HG02943 (cell line): Measurements from ENCODE around the gene GPR75.

Source experiments
- ATAC-seq: cut with Tn5 transposase; IDR thresholded peaks from one replicate; pipeline ENCODE4 v1.9.1; 2021; ENCODE audit warnings: mild to moderate bottlenecking, low read depth, moderate library complexity; ENCODE audit not compliant: unreplicated experiment

Gene GPR75

GRCh38 chr2:53859206-53860181, at the start of gene GPR75:
TSS of gene GPR75 (minus strand) at chr2:53859967. CDS start at chr2:53854756, 5,211 bp downstream.
- ATAC-seq, result no peak

DNA sequence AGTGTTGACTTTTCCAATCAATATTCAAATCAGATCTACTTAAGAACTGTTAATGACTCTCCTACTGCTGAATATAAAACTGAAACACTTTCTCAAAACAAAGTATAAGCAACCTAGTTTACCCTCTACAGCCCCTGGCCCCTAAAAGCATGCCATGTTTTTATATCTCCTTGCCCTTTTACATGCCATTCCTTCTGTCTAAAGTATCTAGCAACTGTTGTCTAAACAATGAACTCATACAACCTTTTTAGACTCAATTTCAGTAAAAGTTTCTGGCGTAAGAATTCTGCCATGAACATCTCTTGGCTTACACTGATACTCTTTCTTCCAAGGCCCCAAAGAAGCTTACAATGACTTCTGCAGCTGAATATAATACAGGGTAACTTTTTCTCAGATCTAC, 47.8 kb upstream of the GPR75 start:
- no peak for ATAC-seq

GRCh38 chr2:53905396-53905795, 45.6 kb upstream of the GPR75 start:
- no peak for ATAC-seq

DNA sequence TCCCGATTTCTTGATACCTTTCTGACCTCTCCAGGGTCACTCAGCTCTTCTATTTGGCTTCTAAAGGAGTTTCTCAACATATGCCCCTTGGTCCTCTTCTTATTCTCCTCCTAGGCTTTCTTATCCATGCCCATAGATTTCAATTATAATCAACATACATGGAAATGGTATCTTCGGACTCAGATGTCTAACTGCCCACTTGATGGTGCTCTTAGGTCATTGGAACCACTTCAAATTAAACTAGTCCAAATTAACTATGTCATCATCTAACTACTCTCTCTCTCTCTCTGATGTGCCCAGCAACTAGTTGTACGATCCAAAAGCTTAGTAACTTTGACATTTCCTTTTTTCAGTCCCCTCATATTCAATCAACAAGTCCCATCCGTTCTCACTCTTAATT, 43.2 kb upstream of the GPR75 start:
- no peak for ATAC-seq

GRCh38 chr2:53901192-53901591, 41.4 kb upstream of the GPR75 start:
- no peak for ATAC-seq

DNA sequence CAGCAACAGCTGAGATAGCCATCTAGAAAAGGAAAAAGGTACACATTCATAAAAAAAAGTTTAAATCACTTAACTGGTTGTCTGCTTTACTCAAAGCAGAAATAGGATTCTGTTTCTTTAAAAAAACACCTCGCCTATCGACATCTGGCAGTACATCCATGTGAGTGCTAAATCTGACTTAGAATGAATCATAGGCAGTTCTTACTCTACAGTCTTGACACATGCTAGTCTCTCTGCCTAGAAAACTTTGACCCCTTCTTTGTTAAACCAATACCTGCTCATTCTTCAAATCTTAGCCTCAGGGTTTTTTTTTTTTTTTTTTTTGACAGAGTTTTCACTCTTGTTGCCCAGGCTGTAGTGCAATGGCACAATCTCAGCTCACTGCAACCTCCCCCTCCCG, 37.1 kb upstream of the GPR75 start:
- no peak for ATAC-seq

DNA sequence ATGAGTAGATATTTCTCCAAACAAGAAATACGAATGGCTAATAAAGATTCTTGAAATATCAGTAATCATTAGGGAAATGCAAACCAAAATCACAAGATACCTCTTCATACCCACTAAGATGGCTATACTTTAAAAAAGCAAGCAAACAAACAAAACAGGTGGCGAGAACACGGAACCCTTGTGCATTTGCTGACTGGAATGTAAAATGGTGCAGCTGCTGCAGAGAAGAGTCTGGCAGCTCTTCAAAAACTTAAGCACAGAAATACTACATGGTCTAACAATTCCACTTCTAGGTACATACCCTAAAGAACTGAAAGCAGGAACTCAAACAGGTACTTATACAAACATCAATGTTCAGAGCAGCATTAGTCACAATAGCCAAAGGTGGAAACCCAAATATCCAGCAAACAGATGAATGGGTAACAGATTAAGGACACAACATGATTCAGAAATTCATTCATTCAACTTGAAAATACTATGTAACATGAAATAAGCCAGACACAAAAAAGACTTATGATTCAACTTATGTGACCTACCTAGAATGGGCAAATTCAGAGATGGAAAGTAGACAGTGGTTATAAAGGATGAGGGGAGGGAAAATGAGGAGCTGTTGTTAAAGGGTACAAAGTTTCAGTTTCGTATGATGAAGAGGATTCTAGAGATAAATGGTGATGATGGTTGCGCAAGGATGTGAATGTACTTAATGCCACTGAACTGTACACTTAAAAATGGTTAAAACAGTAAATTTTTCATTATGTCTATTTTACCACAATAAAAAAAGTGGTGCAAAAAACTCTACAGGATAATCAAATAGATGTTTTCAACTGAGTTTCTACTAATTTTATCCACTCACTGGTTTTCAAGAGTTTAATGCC, 26.9 kb upstream of the GPR75 start:
- no peak for ATAC-seq

DNA sequence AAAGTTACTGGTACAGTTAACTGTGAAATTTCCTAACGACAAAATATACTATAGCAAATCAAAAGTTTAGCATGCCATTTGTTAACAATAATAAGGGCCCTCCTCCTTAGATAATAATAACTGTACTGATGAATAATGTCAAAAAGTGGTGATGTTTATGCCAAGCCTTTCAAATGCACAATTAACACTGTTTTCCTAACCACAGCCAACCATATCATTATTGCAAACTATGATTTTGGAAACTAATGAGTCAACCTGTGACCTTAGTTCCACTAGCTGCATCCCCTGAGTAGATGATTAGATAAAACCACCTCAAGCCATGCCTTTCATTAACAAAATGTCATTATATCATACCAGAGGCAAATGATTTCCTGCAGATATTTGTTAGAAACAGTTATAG, 25.1 kb upstream of the GPR75 start:
- ATAC-seq, result no peak

DNA sequence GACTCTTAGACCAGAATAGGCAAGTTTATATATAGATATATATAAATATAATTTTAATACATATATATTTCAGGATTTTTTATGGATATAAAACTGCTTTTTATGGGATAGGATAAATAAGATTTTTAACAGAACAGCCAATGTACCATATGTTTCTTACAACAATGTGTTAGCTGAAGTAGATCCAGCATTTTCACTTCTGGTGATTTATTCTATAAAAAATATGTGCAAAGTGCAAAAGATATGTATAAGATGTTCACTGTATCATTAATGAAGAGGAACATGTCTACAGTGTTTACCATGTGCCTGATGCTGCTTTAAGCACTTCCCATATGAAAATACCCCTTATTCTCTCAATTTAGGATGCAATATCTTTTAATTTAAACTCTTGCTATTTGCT, 22.2 kb upstream of the GPR75 start:
- no peak for ATAC-seq

GRCh38 chr2:53881360-53881759, 21.6 kb upstream of the GPR75 start:
- ATAC-seq, result no peak

GRCh38 chr2:53880756-53881155, 21.0 kb upstream of the GPR75 start:
- no peak for ATAC-seq

DNA sequence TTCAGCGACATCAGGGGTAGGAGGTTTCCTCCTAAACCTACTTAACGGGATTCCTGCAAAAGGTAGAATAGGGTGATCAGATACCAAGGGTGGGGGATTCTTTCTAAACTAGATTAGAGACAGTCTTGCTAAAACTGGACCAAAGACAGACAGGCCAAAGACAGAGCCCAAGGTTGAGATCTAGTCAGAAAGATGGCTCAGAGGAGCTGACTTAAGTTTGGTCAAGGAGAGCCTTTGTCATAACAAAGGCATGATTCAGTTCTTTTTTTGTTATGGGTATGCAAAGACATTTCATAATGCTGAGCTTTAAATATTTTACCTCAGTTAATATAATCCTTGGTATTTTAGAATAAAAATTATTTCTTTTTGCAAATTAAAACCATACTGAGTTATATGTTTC, 17.8 kb upstream of the GPR75 start:
- ATAC-seq, result no peak

- ATAC-seq, result no peak
Observed at GRCh38 chr2:53877112-53877511, 17.3 kb upstream of the GPR75 start.

DNA sequence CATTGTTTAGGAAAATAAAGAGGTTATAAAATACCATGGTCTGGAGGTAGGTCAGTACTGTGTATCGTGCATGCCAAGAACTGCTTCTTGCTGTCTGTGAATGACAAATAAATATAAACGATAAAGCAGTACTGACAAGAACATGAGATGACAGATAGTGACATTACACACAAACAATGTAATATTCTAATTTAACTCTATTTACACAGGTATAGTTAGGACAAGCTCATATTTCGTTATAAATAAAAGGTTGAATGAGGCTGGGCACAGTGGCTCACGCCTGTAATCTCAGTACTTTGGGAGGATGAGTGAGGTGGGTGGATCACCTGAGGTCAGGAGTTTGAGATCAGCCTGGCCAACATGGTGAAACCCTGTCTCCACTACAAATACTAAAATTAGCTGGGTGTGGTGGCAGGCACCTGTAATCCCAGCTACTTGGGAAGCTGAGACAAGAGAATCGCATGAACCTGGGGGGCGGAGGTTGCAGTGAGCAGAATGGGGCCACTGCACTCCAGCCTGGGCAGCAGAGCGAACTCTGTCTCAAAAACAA, 14.7 kb upstream of the GPR75 start:
- ATAC-seq, result no peak

GRCh38 chr2:53867773-53868172, 8.0 kb upstream of the GPR75 start:
- no peak for ATAC-seq

- ATAC-seq, result no peak
Observed at GRCh38 chr2:53867169-53867568, 7.4 kb upstream of the GPR75 start.

DNA sequence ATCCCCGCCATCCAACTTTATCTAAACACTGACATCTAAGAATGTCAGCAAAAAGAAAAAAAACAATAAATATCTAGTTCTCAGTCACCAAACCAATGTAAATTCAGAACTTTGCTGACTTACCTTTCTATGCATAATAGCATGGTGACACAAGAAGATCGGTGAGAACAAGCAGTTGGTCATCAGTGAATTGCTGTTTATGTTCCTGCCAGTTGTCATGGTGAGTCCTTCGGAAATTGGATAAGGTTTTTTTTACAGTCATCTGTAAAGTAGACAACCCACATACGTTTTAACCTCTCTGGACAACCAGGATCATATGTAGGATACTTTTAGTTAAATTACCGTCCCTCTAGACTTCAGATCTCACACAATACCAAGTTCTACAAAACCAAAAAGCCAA, 6.2 kb upstream of the GPR75 start:
- ATAC-seq, result no peak

- ATAC-seq, result no peak
Observed at GRCh38 chr2:53865264-53865663, 5.5 kb upstream of the GPR75 start.

DNA sequence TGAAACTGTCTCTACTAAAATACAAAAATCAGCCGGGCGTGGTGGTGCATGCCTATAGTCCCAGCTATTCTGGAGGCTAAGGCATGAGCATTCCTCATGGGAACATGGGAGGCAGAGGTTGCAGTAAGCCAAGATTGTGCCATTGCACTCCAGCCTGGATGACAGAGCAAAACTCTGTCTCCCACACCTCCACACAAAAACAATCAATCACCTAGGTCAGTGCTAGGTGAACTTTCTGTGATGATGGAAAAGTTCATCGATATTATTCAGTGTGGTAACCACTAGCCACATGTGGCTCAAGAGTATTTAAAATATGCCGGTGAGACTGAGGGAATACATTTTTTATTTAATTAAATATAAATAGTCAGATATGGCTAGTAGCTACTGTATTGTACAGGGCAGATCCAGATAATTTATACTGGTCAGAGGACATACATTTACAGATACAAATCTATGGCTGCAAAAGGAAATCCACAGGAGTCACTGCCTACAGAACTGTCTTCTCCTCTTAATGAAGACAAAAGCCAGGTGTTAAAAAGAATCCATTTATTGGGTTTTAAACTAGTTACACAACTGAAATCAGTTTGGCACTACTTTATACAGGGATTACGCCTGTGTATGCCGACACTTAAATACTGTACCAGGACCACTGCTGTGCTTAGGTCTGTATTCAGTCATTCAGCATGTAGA, 3.9 kb upstream of the GPR75 start:
- ATAC-seq, result no peak

- ATAC-seq, result no peak
Observed at GRCh38 chr2:53861824-53862223, 2.1 kb upstream of the GPR75 start.

GRCh38 chr2:53856272-53856671, 3.5 kb downstream of the GPR75 start:
- ATAC-seq, result no peak
